AG04449 (cell line): ENCODE results near the gene SMC5.

Source experiments
- CTCF ChIA-PET: fragments of 350-600 bp; formaldehyde crosslinking; extraction: SDS; loops from one replicate; lab custom pipeline; 2021; ENCODE audit warnings: antibody characterized with exemption; lab: Yijun Ruan, JAX
- POLR2A ChIA-PET: fragments of 400-600, 350-600 bp; formaldehyde crosslinking; extraction: SDS; loops from one replicate; lab custom pipeline; 2020; ENCODE audit warnings: antibody characterized with exemption, inconsistent platforms; lab: Yijun Ruan, JAX
- DNase-seq: peaks from one replicate; pipeline ENCODE4 v3.0.0-alpha.2; 2010; ENCODE audit warnings: low read depth, low spot score
- H3K4me3 ChIP-seq: 2 replicates; pipeline ENCODE4 v1.5.1; 2011; ENCODE audit warnings: low read depth, mild to moderate bottlenecking, control low read depth, low read length
- TF ChIP-seq, protein P1 (sequence below): IDR thresholded peaks from one replicate; pipeline ENCODE4 v1.5.1; 2011; ENCODE audit warnings: mild to moderate bottlenecking, moderate library complexity, low read length, control low read depth, inconsistent platforms; ENCODE audit not compliant: insufficient read depth; ENCODE audit errors: missing control alignments

SMC5 gene

DNA sequence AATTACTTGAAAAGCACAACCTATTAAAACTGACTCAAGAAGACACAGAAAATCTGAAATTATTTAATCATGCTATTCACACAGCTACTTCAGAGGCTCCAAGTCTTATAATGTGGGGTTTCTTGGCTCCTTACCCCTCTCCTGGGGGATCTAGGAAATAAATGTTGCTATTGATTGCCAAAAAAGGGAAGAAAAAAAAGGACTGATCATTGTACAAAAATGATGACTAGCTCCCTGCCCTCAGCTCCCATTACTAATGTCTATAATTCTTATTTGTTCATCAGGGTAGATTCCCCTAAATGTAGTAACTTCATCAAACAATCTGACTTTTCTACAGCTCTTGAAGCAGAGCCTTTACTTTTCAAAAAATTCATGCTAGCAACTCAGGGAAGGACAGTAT, 3.3 kb upstream of the SMC5 start:
- no peak for DNase-seq
- CTCF ChIA-PET = interaction anchor here (1.7 to 4.1 kb wide), 3 partner anchors 14 to 143 kb away, joined by 7 to 20 read pairs (median 14); no protein-coding TSS in a partner anchor
- peak overlapping the region; percentile 37 for H3K4me3 ChIP-seq
- POLR2A ChIA-PET = no interaction called here
- TF ChIP-seq, protein P1, sequence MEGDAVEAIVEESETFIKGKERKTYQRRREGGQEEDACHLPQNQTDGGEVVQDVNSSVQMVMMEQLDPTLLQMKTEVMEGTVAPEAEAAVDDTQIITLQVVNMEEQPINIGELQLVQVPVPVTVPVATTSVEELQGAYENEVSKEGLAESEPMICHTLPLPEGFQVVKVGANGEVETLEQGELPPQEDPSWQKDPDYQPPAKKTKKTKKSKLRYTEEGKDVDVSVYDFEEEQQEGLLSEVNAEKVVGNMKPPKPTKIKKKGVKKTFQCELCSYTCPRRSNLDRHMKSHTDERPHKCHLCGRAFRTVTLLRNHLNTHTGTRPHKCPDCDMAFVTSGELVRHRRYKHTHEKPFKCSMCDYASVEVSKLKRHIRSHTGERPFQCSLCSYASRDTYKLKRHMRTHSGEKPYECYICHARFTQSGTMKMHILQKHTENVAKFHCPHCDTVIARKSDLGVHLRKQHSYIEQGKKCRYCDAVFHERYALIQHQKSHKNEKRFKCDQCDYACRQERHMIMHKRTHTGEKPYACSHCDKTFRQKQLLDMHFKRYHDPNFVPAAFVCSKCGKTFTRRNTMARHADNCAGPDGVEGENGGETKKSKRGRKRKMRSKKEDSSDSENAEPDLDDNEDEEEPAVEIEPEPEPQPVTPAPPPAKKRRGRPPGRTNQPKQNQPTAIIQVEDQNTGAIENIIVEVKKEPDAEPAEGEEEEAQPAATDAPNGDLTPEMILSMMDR = no peak

DNA sequence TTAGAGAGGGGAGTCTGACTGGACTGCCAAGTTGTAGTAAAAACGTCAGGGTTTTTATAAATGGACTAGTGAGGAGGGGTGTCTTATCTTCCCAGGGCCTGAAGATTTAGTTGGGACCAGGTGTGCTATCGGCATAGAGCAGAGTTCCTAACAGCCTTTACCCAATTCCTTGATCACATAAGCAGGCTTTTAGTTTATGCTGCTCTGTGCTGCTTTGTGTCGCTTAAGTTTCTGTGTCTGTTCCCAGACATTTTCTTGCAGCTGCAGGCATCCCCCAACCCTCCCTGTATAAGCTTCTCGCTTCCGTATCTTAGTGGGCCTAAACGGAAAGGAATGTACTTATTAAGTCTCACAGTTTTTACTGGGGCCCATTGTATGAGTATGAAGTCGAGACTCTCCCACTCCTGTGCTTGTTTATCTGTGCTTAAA, 2.6 kb upstream of the SMC5 start:
- peak overlapping the region; percentile 37 for H3K4me3 ChIP-seq
- ChIA-PET POLR2A (interaction anchor here (0.6 kb wide), 1 partner anchor 686 kb away, joined by 4 read pairs; no protein-coding TSS in a partner anchor), CTCF (interaction anchor here (1.2 to 4.1 kb wide), 4 partner anchors 9 to 144 kb away, joined by 4 to 20 read pairs (median 10); no protein-coding TSS in a partner anchor)
- DNase-seq = no peak
- TF ChIP-seq, protein P1 = no peak

DNA sequence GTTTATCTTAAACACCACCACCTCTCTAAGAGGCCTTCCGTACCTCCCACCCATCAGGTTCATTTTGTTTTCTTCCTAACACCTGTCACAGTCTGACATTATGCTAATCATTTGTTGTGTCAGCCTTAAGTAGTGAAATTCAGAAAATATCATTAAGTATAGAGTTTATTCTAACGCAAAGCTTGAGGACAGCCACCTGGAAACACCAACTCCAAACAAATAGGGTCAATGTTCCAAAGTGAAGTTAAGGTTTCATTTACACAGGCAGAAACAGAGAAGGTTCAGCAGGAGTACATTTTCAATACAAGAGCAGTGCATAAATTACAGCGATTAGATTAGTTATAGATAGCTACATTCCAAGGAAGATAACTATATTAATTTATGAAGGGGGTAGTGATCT, 1.3 kb upstream of the SMC5 start:
- no peak for DNase-seq
- H3K4me3 ChIP-seq = peak overlapping the region; percentile 87
- TF ChIP-seq, protein P1 = no peak
- POLR2A ChIA-PET = interaction anchor here (0.7 to 1.3 kb wide), 5 partner anchors 9 to 286 kb away, joined by 3 to 5 read pairs (median 3); no protein-coding TSS in a partner anchor
- CTCF ChIA-PET = interaction anchor here (1.0 to 4.1 kb wide), 9 partner anchors 10 to 835 kb away, joined by 3 to 20 read pairs (median 3); no protein-coding TSS in a partner anchor

DNA sequence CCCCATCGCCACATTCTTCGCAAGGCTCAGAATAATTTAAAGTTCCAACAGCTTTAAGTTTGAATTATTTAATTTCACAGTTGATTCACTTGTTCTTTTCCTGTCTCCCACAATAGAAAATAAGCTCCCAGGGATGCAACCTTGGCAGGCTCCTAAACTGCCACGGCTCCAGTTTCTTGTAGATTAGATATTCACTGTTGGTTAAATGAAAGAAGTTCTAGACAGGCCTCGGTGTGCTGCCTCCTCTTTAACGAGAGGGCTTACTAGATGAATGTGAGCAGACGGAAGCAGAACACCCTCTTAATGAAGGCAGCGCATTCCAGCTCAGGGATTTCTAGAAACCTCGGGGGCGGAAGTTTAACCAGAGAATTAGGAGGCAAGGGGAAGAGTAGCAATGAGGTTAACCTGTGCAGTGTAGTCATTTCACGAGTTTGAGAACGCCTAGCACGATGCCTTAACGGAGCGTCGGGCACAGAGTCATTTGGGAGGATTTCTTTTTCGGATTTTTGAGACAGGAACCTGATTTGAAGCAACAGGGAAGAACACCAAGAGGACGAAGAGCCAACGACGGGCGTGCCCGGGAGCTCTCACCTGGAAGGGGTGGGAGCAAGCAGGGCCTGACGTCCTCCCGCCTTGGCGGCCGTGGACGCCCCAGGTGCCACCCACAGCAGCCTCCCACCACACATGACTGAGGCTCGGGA, 637 bp upstream of the SMC5 start:
- ChIA-PET POLR2A (interaction anchor here (0.5 to 1.3 kb wide), 6 partner anchors 8 to 523 kb away, joined by 3 to 7 read pairs (median 3); no protein-coding TSS in a partner anchor), CTCF (interaction anchor here (0.6 to 4.1 kb wide), 10 partner anchors 9 to 836 kb away, joined by 3 to 20 read pairs (median 3); no protein-coding TSS in a partner anchor)
- TF ChIP-seq, protein P1 = no peak
- no peak for DNase-seq
- peak overlapping the region; percentile 87 for H3K4me3 ChIP-seq

DNA sequence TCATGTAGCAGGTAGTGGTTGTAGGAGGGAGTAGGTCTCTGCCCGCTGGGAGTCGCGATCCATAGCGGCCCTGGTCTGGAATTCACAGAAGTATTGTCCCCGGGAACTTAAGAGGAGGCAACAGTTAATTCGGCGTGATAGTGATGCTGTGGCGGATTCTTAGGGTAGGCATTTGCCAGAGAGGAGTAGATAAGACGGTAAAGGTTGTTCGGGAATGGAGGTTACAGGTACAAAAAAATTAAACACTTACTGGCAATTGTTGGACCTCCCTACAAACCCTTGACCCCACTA, 679 bp downstream of the SMC5 start:
- H3K4me3 ChIP-seq = peak overlapping the region; percentile 87
- POLR2A ChIA-PET = no interaction called here
- DNase-seq = no peak
- TF ChIP-seq, protein P1 = no peak
- CTCF ChIA-PET = interaction anchor here (1.3 kb wide), 1 partner anchor 32 kb away, joined by 3 read pairs; no protein-coding TSS in a partner anchor

DNA sequence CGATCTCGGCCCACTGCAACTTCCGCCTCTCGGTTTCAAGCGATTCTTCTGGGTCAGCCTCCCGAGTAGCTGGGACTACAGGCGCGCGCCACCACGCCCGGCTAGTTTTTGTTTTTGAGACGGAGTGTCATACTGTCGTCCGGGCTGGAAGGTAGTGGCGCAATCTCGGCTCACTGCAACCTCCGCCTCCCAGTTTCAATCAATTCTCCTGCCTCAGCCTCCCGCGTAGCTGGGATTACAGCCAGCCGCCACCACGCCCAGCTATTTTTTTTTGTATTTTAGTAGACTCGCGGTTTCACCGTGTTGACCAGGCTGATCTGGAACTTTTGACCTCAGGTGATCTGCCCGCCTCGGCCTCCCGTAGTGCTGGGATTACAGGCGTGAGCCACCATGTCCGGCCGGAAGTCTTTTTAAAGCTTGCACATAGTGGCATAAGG, 1.2 kb downstream of the SMC5 start:
- TF ChIP-seq, protein P1 = no peak
- DNase-seq = no peak
- ChIA-PET POLR2A (no interaction called here), CTCF (interaction anchor here (1.3 kb wide), 1 partner anchor 32 kb away, joined by 3 read pairs; no protein-coding TSS in a partner anchor)
- H3K4me3 ChIP-seq = peak overlapping the region; percentile 87
